WTC11 (cell line): ENCODE results near the gene C4BPA. TPM values are rescaled to one million over a fixed set of nuclear protein-coding genes. Genes with fewer than 3 reads are reported as not detected.

Experiments
- ATAC-seq: fragments of 200-7000 bp; cut with Tn5 transposase; 2 replicates; pipeline ENCODE4 v1.10.0; 2021; ENCODE audit warnings: mild to moderate bottlenecking, moderate library complexity
- CTCF ChIA-PET: fragments of 300-600 bp; sonication (Branson Sonifier 250); formaldehyde crosslinking; loops from one replicate; lab custom pipeline; 2021; ENCODE audit warnings: antibody characterized with exemption; lab: Charles Lee
- POLR2A ChIA-PET: fragments of 350-600 bp; sonication (Branson Sonifier 250); formaldehyde crosslinking; loops from one replicate; lab custom pipeline; 2021; ENCODE audit warnings: antibody characterized with exemption; lab: Charles Lee
- DNase-seq: peaks from one replicate; pipeline ENCODE4 v3.0.0; 2021; ENCODE audit warnings: low spot score
- H3K27ac Mint-ChIP-seq: 2 replicates; pipeline ENCODE4 v1.8.0; 2021; ENCODE audit warnings: mixed read lengths
- H3K27me3 Mint-ChIP-seq: 2 replicates; pipeline ENCODE4 v1.8.0; 2021; ENCODE audit warnings: low read depth, mild to moderate bottlenecking, moderate library complexity, mixed read lengths
- H3K36me3 Mint-ChIP-seq: 2 replicates; pipeline ENCODE4 v1.8.0; 2021; ENCODE audit warnings: mixed read lengths
- H3K4me1 Mint-ChIP-seq: 2 replicates; pipeline ENCODE4 v1.8.0; 2022; ENCODE audit warnings: mixed read lengths
- H3K4me3 Mint-ChIP-seq: 2 replicates; pipeline ENCODE4 v1.8.0; 2021; ENCODE audit warnings: mild to moderate bottlenecking, moderate library complexity, mixed read lengths
- H3K9me3 Mint-ChIP-seq: 2 replicates; pipeline ENCODE4 v1.8.0; 2021; ENCODE audit warnings: mixed read lengths
- CBFB ChIP-seq: sonication (generic); formaldehyde crosslinking; IDR thresholded peaks from 2 replicates; pipeline ENCODE4 v1.8.1; 2022; ENCODE audit warnings: mild to moderate bottlenecking, low read depth, missing genetic modification reagents
- CREB1 ChIP-seq: sonication (generic); formaldehyde crosslinking; IDR thresholded peaks from 2 replicates; pipeline ENCODE4 v1.8.0; 2023; ENCODE audit warnings: mild to moderate bottlenecking, missing genetic modification reagents
- CTCF ChIP-seq: fragments of 200-600 bp; IDR thresholded peaks from 2 replicates; pipeline ENCODE4 v1.8.0; 2022; ENCODE audit warnings: antibody characterized with exemption
- FOXK1 ChIP-seq: sonication (generic); formaldehyde crosslinking; IDR thresholded peaks from 2 replicates; pipeline ENCODE4 v1.8.0; 2022; ENCODE audit warnings: mild to moderate bottlenecking, moderate library complexity, missing genetic modification reagents
- FOXP1 ChIP-seq: sonication (generic); formaldehyde crosslinking; IDR thresholded peaks from 2 replicates; pipeline ENCODE4 v1.8.0; 2022; ENCODE audit warnings: missing genetic modification reagents, mild to moderate bottlenecking, moderate library complexity, borderline replicate concordance
- GRHL2 ChIP-seq: fragments of 250-450 bp; sonication (Bioruptor Pico); IDR thresholded peaks from 2 replicates; pipeline ENCODE4 v1.8.0; 2022; ENCODE audit warnings: mild to moderate bottlenecking, moderate library complexity; ENCODE audit not compliant: insufficient replicate concordance, severe bottlenecking
- KAT7 ChIP-seq: sonication (generic); formaldehyde crosslinking; IDR thresholded peaks from 2 replicates; pipeline ENCODE4 v1.8.1; 2023; ENCODE audit warnings: missing genetic modification reagents, mild to moderate bottlenecking, borderline replicate concordance
- MXD4 ChIP-seq: fragments of 250-450 bp; sonication (Bioruptor Pico); IDR thresholded peaks from 2 replicates; pipeline ENCODE4 v1.8.0; 2021; ENCODE audit warnings: mild to moderate bottlenecking, moderate library complexity, borderline replicate concordance
- NR1H2 ChIP-seq: sonication (generic); formaldehyde crosslinking; IDR thresholded peaks from 2 replicates; pipeline ENCODE4 v1.9.0; 2021; ENCODE audit warnings: mild to moderate bottlenecking, moderate library complexity, missing genetic modification reagents
- NR3C1 ChIP-seq: sonication (generic); formaldehyde crosslinking; conservative IDR thresholded peaks from 2 replicates; pipeline ENCODE4 v1.8.1; 2023; ENCODE audit warnings: low read depth, mild to moderate bottlenecking, missing genetic modification reagents
- OVOL2 ChIP-seq: fragments of 250-450 bp; sonication (Bioruptor Pico); IDR thresholded peaks from 2 replicates; pipeline ENCODE4 v1.9.0; 2021; ENCODE audit warnings: mild to moderate bottlenecking, borderline replicate concordance
- SMAD4 ChIP-seq: sonication (generic); formaldehyde crosslinking; IDR thresholded peaks from 2 replicates; pipeline ENCODE4 v1.8.0; 2022; ENCODE audit warnings: mild to moderate bottlenecking, missing genetic modification reagents
- SOX15 ChIP-seq: fragments of 250-450 bp; sonication (Bioruptor Pico); IDR thresholded peaks from 2 replicates; pipeline ENCODE4 v1.9.0; 2021; ENCODE audit warnings: mild to moderate bottlenecking
- ZNF121 ChIP-seq: sonication (generic); formaldehyde crosslinking; IDR thresholded peaks from 2 replicates; pipeline ENCODE4 v1.8.0; 2023; ENCODE audit warnings: missing genetic modification reagents
- ZNF232 ChIP-seq: sonication (generic); formaldehyde crosslinking; IDR thresholded peaks from 2 replicates; pipeline ENCODE4 v1.8.0; 2022; ENCODE audit warnings: mild to moderate bottlenecking, missing genetic modification reagents
- ZNF396 ChIP-seq: fragments of 250-450 bp; sonication (Bioruptor Pico); IDR thresholded peaks from 2 replicates; pipeline ENCODE4 v1.8.0; 2021; ENCODE audit warnings: mild to moderate bottlenecking, moderate library complexity, borderline replicate concordance
- ZNF423 ChIP-seq: fragments of 250-450 bp; sonication (Bioruptor Pico); IDR thresholded peaks from 2 replicates; pipeline ENCODE4 v2.1.2; 2022; ENCODE audit warnings: mild to moderate bottlenecking, moderate library complexity
- ZNF671 ChIP-seq: fragments of 250-450 bp; sonication (Bioruptor Pico); IDR thresholded peaks from 2 replicates; pipeline ENCODE4 v1.8.0; 2021; ENCODE audit warnings: mild to moderate bottlenecking
- total RNA-seq: library from RNA; stranded (reverse); gene quantifications from 3 replicates; pipeline ENCODE4 v1.2.3, GENCODE V29; 2021
- TF ChIP-seq, protein P1 (sequence below): fragments of 250-450 bp; sonication (Bioruptor Pico); IDR thresholded peaks from 2 replicates; pipeline ENCODE4 v1.8.0; 2021; ENCODE audit warnings: mild to moderate bottlenecking
- TF ChIP-seq, protein P2 (sequence below): sonication (generic); formaldehyde crosslinking; IDR thresholded peaks from 2 replicates; pipeline ENCODE4 v1.8.1; 2022; ENCODE audit warnings: mild to moderate bottlenecking, missing genetic modification reagents, moderate library complexity, borderline replicate concordance
- TF ChIP-seq, protein P3 (sequence below): sonication (generic); formaldehyde crosslinking; IDR thresholded peaks from 2 replicates; pipeline ENCODE4 v1.8.1; 2023; ENCODE audit warnings: mild to moderate bottlenecking, missing genetic modification reagents
- TF ChIP-seq, protein P4 (sequence below): sonication (generic); formaldehyde crosslinking; IDR thresholded peaks from 2 replicates; pipeline ENCODE4 v1.8.1; 2023; ENCODE audit warnings: mild to moderate bottlenecking, missing genetic modification reagents, moderate library complexity

Gene C4BPA
- total RNA-seq, 1 experiment from 2014 or later, result 0.39 TPM

GRCh38 chr1:207084232-207084631 is 19.8 kb upstream of the C4BPA start:
- ChIA-PET CTCF (interaction anchor here (0.6 to 2.5 kb wide), 30 partner anchors 10 to 614 kb away, joined by 3 to 37 read pairs (median 4); partner anchors contain the start of genes CD55, CR1, CR2 and PFKFB2), POLR2A (interaction anchor here (1.0 to 1.2 kb wide), 3 partner anchors 31 to 310 kb away, joined by 3 read pairs; partner anchors contain the start of gene PFKFB2)
- DNase-seq (no peak), ATAC-seq (no peak)
- Mint-ChIP-seq H3K9me3 (no peaks in the 10 kb centered on the region), H3K27me3 (no peaks in the 10 kb centered on the region), H3K4me3 (no peak overlapping the region), H3K4me1 (peaks cover 18% of the 10 kb centered on the region), H3K27ac (no peak overlapping the region), H3K36me3 (no peaks in the 10 kb centered on the region)
- TF ChIP-seq FOXP1, result no peak
- no peak for TF ChIP-seq ZNF396 (CRISPR knock-in tag)
- no peak for TF ChIP-seq ZNF423
- TF ChIP-seq OVOL2 (CRISPR knock-in tag), result no peak
- no peak for TF ChIP-seq SMAD4 (CRISPR knock-in tag)
- TF ChIP-seq, protein P1, sequence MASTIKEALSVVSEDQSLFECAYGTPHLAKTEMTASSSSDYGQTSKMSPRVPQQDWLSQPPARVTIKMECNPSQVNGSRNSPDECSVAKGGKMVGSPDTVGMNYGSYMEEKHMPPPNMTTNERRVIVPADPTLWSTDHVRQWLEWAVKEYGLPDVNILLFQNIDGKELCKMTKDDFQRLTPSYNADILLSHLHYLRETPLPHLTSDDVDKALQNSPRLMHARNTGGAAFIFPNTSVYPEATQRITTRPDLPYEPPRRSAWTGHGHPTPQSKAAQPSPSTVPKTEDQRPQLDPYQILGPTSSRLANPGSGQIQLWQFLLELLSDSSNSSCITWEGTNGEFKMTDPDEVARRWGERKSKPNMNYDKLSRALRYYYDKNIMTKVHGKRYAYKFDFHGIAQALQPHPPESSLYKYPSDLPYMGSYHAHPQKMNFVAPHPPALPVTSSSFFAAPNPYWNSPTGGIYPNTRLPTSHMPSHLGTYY, result no peak
- no peak for TF ChIP-seq GRHL2 (CRISPR knock-in tag)
- TF ChIP-seq ZNF121 (CRISPR knock-in tag), result no peak
- TF ChIP-seq, protein P2, sequence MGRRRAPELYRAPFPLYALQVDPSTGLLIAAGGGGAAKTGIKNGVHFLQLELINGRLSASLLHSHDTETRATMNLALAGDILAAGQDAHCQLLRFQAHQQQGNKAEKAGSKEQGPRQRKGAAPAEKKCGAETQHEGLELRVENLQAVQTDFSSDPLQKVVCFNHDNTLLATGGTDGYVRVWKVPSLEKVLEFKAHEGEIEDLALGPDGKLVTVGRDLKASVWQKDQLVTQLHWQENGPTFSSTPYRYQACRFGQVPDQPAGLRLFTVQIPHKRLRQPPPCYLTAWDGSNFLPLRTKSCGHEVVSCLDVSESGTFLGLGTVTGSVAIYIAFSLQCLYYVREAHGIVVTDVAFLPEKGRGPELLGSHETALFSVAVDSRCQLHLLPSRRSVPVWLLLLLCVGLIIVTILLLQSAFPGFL (CRISPR knock-in tag), result no peak
- no peak for TF ChIP-seq ZNF232 (CRISPR knock-in tag)
- TF ChIP-seq FOXK1 (CRISPR knock-in tag), result no peak
- TF ChIP-seq MXD4 (CRISPR knock-in tag), result no peak
- no peak for TF ChIP-seq SOX15 (CRISPR knock-in tag)
- no peak for TF ChIP-seq CREB1 (CRISPR knock-in tag)
- TF ChIP-seq NR1H2 (CRISPR knock-in tag), result no peak
- no peak for TF ChIP-seq ZNF671 (CRISPR knock-in tag)
- no peak for TF ChIP-seq CBFB
- TF ChIP-seq NR3C1 (CRISPR knock-in tag), result no peak
- TF ChIP-seq, protein P3, sequence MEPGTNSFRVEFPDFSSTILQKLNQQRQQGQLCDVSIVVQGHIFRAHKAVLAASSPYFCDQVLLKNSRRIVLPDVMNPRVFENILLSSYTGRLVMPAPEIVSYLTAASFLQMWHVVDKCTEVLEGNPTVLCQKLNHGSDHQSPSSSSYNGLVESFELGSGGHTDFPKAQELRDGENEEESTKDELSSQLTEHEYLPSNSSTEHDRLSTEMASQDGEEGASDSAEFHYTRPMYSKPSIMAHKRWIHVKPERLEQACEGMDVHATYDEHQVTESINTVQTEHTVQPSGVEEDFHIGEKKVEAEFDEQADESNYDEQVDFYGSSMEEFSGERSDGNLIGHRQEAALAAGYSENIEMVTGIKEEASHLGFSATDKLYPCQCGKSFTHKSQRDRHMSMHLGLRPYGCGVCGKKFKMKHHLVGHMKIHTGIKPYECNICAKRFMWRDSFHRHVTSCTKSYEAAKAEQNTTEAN (CRISPR knock-in tag), result no peak
- no peak for TF ChIP-seq KAT7 (CRISPR knock-in tag)

DNA sequence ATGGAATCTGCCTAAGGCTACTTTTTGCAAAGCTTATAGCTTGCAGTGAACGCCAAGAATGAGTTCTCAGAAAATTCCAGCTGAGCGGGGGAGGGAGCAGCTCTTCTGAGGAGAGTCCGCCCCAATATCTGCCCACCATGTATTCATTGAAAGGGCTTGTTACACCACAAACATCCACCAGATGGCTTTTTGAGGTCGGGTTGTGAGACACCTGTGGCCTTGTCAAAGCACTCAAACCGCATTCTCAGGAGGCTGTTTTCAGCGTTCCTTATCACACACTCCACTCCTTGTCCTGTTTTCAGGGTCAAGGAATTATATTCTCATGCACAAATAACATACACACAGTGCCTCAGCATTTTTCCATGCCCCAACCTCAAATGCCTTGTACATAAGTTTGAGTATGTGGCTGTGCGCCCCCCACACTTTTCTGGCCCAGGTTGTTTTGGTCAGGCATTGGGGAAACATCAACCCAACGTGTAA is 19.3 kb upstream of the C4BPA start:
- peaks cover 18% of the 10 kb centered on the region for H3K4me1 Mint-ChIP-seq
- ChIA-PET POLR2A (interaction anchor here (1.0 to 1.2 kb wide), 2 partner anchors 32 to 309 kb away, joined by 3 read pairs; partner anchors contain the start of gene PFKFB2), CTCF (interaction anchor here (0.6 to 2.5 kb wide), 28 partner anchors 9 to 614 kb away, joined by 3 to 37 read pairs (median 4); partner anchors contain the start of genes CD55, CR1, CR2 and PFKFB2)
- peak; percentile 53; the same call in 1 of the 2 replicates for TF ChIP-seq CTCF
- TF ChIP-seq, protein P4, sequence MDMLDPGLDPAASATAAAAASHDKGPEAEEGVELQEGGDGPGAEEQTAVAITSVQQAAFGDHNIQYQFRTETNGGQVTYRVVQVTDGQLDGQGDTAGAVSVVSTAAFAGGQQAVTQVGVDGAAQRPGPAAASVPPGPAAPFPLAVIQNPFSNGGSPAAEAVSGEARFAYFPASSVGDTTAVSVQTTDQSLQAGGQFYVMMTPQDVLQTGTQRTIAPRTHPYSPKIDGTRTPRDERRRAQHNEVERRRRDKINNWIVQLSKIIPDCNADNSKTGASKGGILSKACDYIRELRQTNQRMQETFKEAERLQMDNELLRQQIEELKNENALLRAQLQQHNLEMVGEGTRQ (CRISPR knock-in tag), result no peak
- 0 out of 2 replicates have a peak overlapping the region, but pooled peaks have one; percentile 19 for H3K4me3 Mint-ChIP-seq
- DNase-seq (peak; percentile 52), ATAC-seq (peak; percentile 95)
- H3K36me3 Mint-ChIP-seq, result no peaks in the 10 kb centered on the region
- no peaks in the 10 kb centered on the region for H3K9me3 Mint-ChIP-seq
- H3K27ac Mint-ChIP-seq, result no peak overlapping the region
- no peaks in the 10 kb centered on the region for H3K27me3 Mint-ChIP-seq
